Measurements from ENCODE around the gene TSEN54. TPM values are rescaled to one million over a fixed set of nuclear protein-coding genes. Genes with fewer than 3 reads are reported as not detected.

Gene TSEN54
- total and polyA plus RNA-seq, 7 donors: 5.7 to 14.9 (median 9.7) TPM

DNA sequence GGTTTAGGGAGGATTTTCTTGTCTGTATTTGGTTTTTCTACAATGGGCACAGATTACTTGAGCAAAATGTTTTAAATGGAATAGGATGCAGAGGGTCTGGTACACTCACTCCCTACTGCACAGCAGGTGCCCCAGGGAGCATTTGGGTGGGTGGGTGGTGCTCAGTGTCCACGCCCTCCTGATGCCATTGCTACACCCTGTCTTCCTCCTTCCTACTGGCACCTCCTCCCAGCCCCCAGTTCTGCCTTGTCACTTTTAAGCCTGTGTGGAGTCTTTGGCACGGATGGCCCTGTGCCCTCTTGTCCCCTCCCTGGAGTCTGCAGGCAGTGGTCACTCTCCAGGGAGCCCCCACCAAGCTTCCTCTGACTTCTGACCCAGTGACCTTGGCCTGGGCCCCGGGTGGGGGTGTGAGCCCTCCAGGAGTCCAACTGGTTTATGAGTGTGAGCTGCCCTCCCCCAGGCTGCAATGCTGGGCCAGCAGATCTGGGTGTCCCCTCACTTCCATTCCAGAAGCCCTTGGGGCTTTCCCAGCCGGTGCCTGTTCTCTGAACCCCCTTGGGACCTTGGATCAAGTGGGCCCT lies 24.7 kb downstream of the TSEN54 start:
- Histone ChIP-seq H3K9me3 (no peaks in the 10 kb centered on the region), H3K36me3 (ENCODE audit: insufficient read depth in 1 of 2, low read depth in 1 of 2) (no peaks in the 10 kb centered on the region), H3K4me1 (no peaks in the 10 kb centered on the region), H3K4me3 (no peak overlapping the region), H3K27ac (no peak overlapping the region), H3K27me3 (ENCODE audit: insufficient read depth in 3 of 3, low read length in 2 of 3) (no peaks in the 10 kb centered on the region)
- TF ChIP-seq, protein P1, sequence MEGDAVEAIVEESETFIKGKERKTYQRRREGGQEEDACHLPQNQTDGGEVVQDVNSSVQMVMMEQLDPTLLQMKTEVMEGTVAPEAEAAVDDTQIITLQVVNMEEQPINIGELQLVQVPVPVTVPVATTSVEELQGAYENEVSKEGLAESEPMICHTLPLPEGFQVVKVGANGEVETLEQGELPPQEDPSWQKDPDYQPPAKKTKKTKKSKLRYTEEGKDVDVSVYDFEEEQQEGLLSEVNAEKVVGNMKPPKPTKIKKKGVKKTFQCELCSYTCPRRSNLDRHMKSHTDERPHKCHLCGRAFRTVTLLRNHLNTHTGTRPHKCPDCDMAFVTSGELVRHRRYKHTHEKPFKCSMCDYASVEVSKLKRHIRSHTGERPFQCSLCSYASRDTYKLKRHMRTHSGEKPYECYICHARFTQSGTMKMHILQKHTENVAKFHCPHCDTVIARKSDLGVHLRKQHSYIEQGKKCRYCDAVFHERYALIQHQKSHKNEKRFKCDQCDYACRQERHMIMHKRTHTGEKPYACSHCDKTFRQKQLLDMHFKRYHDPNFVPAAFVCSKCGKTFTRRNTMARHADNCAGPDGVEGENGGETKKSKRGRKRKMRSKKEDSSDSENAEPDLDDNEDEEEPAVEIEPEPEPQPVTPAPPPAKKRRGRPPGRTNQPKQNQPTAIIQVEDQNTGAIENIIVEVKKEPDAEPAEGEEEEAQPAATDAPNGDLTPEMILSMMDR (IDR thresholded peaks at IDR 0.05): no peak
- DNase-seq (no peak), ATAC-seq (no peak)
- intact Hi-C loops (cut with DNase I): loop anchor here in 1 of 2 donors (5.0 kb wide), 1 partner anchor 81 kb away; no protein-coding TSS in a partner anchor
- WGBS, 3 donors: 58 to 73% (median 60%) methylated on average over 4 of the region's 4 CpGs

DNA sequence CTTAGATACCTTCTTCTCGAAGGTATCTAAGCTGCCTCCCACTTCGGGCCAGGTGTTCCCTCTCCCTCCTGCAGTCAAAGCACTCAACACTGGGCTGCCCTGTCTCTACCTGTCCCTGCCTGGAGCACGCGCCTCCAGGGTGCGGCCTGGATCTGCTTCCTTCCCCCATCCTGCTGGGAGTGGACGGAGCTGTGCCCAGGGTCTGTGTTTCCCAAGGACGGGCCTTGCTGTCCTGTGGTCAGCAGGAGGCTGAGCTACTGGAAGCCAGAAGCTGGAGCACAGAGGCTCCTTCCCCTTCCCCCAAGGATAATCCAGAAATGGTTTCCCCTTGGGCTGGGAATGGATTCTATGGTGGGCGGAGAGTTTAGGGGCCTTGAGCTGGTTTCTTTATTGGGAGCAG lies 25.9 kb downstream of the TSEN54 start:
- no peak for ATAC-seq
- no peaks in the 10 kb centered on the region for H3K4me1 ChIP-seq
- H3K27me3 ChIP-seq (ENCODE audit: insufficient read depth in 3 of 3, low read length in 2 of 3): no peaks in the 10 kb centered on the region
- TF ChIP-seq, protein P1 (IDR thresholded peaks at IDR 0.05): no peak
- no peaks in the 10 kb centered on the region for H3K9me3 ChIP-seq
- DNase-seq: no peak
- intact Hi-C loops (cut with DNase I): loop anchor here in 1 of 2 donors (5.0 kb wide), 1 partner anchor 80 kb away; no protein-coding TSS in a partner anchor
- no peak overlapping the region for H3K27ac ChIP-seq
- no peaks in the 10 kb centered on the region for H3K36me3 ChIP-seq (ENCODE audit: insufficient read depth in 1 of 2, low read depth in 1 of 2)
- no peak overlapping the region for H3K4me3 ChIP-seq
- 92 to 95% (median 93%) methylated on average over 8 of the region's 8 CpGs for WGBS, 3 donors

DNA sequence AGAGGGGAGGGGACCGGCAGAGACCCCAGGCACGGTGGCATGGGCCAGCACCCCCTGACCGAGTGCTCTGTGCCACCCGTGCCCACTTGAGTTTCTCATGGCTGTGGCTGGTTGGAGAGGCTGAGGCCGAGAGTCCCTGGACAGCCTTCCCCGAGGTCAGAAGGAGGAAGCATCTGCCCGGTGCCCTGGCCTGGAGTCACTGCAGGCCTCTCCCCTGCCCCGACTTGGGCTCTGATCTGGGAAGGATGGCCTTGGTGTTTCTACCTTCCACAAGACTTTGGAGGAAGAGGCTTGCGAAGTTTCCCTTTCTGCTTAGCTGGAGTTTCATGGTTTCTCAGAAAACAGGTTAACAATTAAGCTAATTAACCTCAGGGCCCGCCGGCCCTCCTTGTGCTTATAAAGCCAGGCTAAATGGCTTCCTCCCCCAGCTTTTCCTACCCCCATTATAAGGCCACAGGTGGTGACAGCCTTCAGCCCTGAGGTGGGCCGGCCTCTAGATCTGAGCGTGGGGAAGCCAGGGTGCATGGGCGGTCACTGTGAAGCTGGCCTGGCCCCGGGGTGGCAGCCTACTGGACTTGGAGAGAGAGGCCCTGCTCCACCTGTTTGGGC lies 26.5 kb downstream of the TSEN54 start:
- Histone ChIP-seq H3K27ac (no peak overlapping the region), H3K4me3 (no peak overlapping the region), H3K4me1 (no peaks in the 10 kb centered on the region), H3K9me3 (no peaks in the 10 kb centered on the region), H3K27me3 (ENCODE audit: insufficient read depth in 3 of 3, low read length in 2 of 3) (no peaks in the 10 kb centered on the region), H3K36me3 (ENCODE audit: insufficient read depth in 1 of 2, low read depth in 1 of 2) (no peaks in the 10 kb centered on the region)
- TF ChIP-seq, protein P1 (IDR thresholded peaks at IDR 0.05): no peak
- DNase-seq: no peak
- intact Hi-C loops (cut with DNase I): loop anchor here in 1 of 2 donors (5.0 kb wide), 1 partner anchor 79 kb away; no protein-coding TSS in a partner anchor
- no peak for ATAC-seq
- 86 to 90% (median 86%) methylated on average over 15 of the region's 15 CpGs for WGBS, 3 donors

DNA sequence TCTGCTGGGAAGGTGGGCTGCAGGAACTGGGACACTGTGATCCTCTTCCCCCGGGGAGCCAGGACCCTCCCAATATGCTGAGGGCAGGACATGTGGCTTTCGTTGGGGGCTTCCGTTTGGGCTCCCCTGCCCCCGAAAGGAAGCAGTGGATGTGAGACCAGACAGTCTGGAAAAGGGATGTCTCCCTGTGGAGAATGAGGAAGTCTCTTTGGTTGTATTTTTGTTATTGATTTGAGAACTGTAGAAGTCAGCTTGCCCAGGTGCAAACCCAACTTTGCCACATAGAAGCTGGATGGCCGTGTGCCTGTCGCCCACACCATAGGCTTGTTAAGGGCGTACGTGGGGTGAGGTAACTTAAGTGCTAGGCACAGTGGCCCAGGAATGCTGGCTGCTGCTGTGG lies 27.9 kb downstream of the TSEN54 start:
- ATAC-seq (no peak), DNase-seq (no peak)
- TF ChIP-seq, protein P1 (IDR thresholded peaks at IDR 0.05): no peak
- Histone ChIP-seq H3K9me3 (no peaks in the 10 kb centered on the region), H3K4me1 (no peaks in the 10 kb centered on the region), H3K36me3 (ENCODE audit: insufficient read depth in 1 of 2, low read depth in 1 of 2) (no peaks in the 10 kb centered on the region), H3K27ac (no peak overlapping the region), H3K27me3 (ENCODE audit: insufficient read depth in 3 of 3, low read length in 2 of 3) (no peaks in the 10 kb centered on the region), H3K4me3 (no peak overlapping the region)
- intact Hi-C loops (cut with DNase I): loop anchor here in 1 of 2 donors (5.0 kb wide), 1 partner anchor 78 kb away; no protein-coding TSS in a partner anchor
- WGBS, 3 donors: 80 to 88% (median 82%) methylated on average over 8 of the region's 8 CpGs
